ENCODE data around the gene APOL1.
"Not testable (repeated sequence)": the region's sequence is repeated elsewhere in the genome, so short reads cannot be mapped to it uniquely, and the experiment has no call there.

The APOL1 gene

DNA sequence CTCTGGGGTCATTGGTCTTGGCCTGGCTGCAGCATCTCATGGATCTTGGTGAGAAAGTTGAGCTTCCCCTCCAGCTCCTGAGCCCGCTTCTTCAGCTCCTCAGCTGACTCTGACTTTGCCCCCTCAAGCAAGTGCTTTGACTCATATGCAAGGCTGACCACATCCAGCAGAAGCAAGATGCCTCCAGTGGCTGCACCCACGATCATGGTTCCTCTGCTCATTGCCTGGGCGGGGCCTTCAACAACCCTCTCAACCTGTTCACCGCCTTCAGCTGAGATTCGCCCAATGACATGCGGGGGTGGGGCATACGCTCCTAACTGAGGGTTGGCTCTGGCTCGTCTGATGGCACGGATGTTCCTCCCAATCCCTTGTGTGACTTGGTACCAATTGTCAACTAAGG is 25.5 kb upstream of the APOL1 start:
- H3K4me2 ChIP-seq = no peak overlapping the region
- no peaks in the 10 kb centered on the region for H3K79me2 ChIP-seq (ENCODE audit: insufficient read depth, low read depth)
- H3K4me3 ChIP-seq (IDR thresholded peaks at IDR 0.05; ENCODE audit: insufficient read depth, low read depth, low read length) = no peak overlapping the region
- H3K27me3 ChIP-seq (ENCODE audit: insufficient read depth, low read depth) = no peaks in the 10 kb centered on the region
- H3K36me3 ChIP-seq (ENCODE audit: insufficient read depth) = no peaks in the 10 kb centered on the region
- TF ChIP-seq, protein P1, sequence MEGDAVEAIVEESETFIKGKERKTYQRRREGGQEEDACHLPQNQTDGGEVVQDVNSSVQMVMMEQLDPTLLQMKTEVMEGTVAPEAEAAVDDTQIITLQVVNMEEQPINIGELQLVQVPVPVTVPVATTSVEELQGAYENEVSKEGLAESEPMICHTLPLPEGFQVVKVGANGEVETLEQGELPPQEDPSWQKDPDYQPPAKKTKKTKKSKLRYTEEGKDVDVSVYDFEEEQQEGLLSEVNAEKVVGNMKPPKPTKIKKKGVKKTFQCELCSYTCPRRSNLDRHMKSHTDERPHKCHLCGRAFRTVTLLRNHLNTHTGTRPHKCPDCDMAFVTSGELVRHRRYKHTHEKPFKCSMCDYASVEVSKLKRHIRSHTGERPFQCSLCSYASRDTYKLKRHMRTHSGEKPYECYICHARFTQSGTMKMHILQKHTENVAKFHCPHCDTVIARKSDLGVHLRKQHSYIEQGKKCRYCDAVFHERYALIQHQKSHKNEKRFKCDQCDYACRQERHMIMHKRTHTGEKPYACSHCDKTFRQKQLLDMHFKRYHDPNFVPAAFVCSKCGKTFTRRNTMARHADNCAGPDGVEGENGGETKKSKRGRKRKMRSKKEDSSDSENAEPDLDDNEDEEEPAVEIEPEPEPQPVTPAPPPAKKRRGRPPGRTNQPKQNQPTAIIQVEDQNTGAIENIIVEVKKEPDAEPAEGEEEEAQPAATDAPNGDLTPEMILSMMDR (conservative IDR thresholded peaks at IDR 0.05; ENCODE audit: low read depth, low read length) = no peak
- H2AFZ ChIP-seq (ENCODE audit: low read depth) = no peak overlapping the region
- H3K27ac ChIP-seq = no peak overlapping the region
- peaks cover 5% of the 10 kb centered on the region for H3K4me1 ChIP-seq (ENCODE audit: low read depth, poor library complexity, severe bottlenecking)
- H3K9ac ChIP-seq = no peak overlapping the region
- no peaks in the 10 kb centered on the region for H4K20me1 ChIP-seq (ENCODE audit: insufficient read depth)

DNA sequence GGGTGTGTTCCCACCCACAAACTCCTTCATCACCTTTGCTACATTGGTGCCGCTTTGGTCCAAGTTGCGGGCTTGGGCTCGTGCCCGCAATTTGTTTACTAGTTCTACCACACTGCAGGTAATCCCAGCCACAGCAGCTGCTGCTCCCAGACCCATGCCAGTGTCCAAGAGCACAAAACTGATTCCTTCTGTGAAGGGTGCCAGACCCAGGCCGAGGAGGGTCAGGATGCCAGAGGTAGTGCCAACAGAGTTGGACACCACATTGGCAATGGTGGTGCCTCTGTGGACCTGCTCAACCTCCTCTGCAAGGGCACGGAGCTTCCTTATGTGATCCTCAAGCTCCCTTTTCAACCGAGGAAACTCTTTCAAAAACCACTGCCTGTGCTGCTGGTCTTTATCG is 25.1 kb upstream of the APOL1 start:
- Histone ChIP-seq H3K27me3 (ENCODE audit: insufficient read depth, low read depth) (no peaks in the 10 kb centered on the region), H3K9ac (no peak overlapping the region), H3K36me3 (ENCODE audit: insufficient read depth) (no peaks in the 10 kb centered on the region), H3K79me2 (ENCODE audit: insufficient read depth, low read depth) (no peaks in the 10 kb centered on the region), H2AFZ (ENCODE audit: low read depth) (no peak overlapping the region), H3K4me3 (IDR thresholded peaks at IDR 0.05; ENCODE audit: insufficient read depth, low read depth, low read length) (no peak overlapping the region), H3K4me2 (no peak overlapping the region), H3K27ac (no peak overlapping the region), H3K4me1 (ENCODE audit: low read depth, poor library complexity, severe bottlenecking) (peaks cover 3% of the 10 kb centered on the region), H4K20me1 (ENCODE audit: insufficient read depth) (no peaks in the 10 kb centered on the region)
- TF ChIP-seq, protein P1 (conservative IDR thresholded peaks at IDR 0.05; ENCODE audit: low read depth, low read length) = no peak

DNA sequence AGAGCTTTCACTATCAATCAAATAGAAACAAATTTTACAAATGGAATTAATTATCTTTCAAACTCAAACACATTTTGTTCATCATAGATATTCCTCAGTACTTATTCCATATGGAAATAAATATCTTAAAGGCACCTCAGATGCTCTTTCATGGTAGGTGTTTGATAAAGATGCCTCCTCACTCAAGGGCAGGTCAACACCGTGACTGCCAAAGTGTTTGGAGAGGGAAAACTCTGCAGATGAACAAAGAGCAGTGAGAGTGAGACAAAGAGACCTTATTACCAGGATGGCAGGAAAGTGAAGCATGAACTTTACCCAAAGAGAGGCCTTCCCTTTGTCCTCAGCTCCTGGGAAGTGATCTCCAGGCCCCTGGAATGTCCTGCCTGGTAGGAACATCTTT is 24.6 kb upstream of the APOL1 start:
- not testable (repeated sequence) for H3K9ac ChIP-seq; H3K79me2 ChIP-seq (ENCODE audit: insufficient read depth, low read depth); H3K4me3 ChIP-seq (IDR thresholded peaks at IDR 0.05; ENCODE audit: insufficient read depth, low read depth, low read length); H4K20me1 ChIP-seq (ENCODE audit: insufficient read depth); H3K4me1 ChIP-seq (ENCODE audit: low read depth, poor library complexity, severe bottlenecking); H3K4me2 ChIP-seq; H3K36me3 ChIP-seq (ENCODE audit: insufficient read depth); H3K27ac ChIP-seq; H3K27me3 ChIP-seq (ENCODE audit: insufficient read depth, low read depth); H2AFZ ChIP-seq (ENCODE audit: low read depth)

DNA sequence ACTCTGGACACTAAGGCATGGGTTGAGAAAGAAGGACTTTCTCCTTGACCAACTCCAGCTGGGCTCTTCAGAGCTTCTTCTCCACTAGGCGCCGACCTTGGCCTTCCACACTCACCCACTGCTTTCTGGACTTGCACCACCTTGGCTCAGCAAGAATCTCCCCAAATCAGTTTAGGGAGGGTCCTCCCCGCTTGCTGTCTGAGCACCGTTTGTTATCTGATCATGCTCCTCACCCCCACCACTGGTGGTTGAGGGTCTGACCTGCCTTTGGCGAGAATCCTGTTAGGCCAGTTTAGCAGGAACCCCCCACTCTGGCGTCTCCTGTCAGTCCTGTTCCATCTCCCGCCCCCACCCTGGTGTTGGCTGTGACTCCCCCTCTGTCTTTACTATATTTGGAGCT is 24.0 kb upstream of the APOL1 start:
- Histone ChIP-seq H3K4me2 (no peak overlapping the region), H3K27me3 (ENCODE audit: insufficient read depth, low read depth) (no peaks in the 10 kb centered on the region), H3K36me3 (ENCODE audit: insufficient read depth) (no peaks in the 10 kb centered on the region), H2AFZ (ENCODE audit: low read depth) (no peak overlapping the region), H3K4me1 (ENCODE audit: low read depth, poor library complexity, severe bottlenecking) (peaks cover 3% of the 10 kb centered on the region), H3K4me3 (IDR thresholded peaks at IDR 0.05; ENCODE audit: insufficient read depth, low read depth, low read length) (no peak overlapping the region), H3K79me2 (ENCODE audit: insufficient read depth, low read depth) (no peaks in the 10 kb centered on the region), H3K27ac (no peak overlapping the region), H3K9ac (no peak overlapping the region), H4K20me1 (ENCODE audit: insufficient read depth) (no peaks in the 10 kb centered on the region)
- TF ChIP-seq, protein P1 (conservative IDR thresholded peaks at IDR 0.05; ENCODE audit: low read depth, low read length) = no peak

DNA sequence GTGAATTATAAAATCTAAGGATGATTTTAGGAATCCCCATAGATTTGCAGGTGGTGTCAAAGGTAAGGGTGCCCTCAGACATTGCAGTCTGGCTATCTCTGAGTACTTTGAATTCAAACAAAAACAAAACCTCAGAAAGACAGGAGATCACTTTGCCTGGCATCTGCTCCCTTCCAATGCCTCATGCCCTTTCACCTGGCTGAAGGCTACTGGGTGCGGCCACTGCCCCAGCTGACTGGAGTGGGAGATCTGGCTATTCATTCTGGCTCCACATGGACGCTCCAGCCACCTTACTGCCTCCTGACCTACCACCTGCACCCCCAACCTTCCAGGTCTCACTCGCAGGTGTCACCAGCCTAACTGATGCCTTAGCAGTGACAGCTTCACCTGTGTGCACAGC is 23.3 kb upstream of the APOL1 start:
- H3K4me3 ChIP-seq (IDR thresholded peaks at IDR 0.05; ENCODE audit: insufficient read depth, low read depth, low read length); H4K20me1 ChIP-seq (ENCODE audit: insufficient read depth); H3K27me3 ChIP-seq (ENCODE audit: insufficient read depth, low read depth); H3K4me1 ChIP-seq (ENCODE audit: low read depth, poor library complexity, severe bottlenecking); H3K4me2 ChIP-seq; H3K27ac ChIP-seq; H3K36me3 ChIP-seq (ENCODE audit: insufficient read depth); H3K79me2 ChIP-seq (ENCODE audit: insufficient read depth, low read depth); H3K9ac ChIP-seq; H2AFZ ChIP-seq (ENCODE audit: low read depth): not testable (repeated sequence)

DNA sequence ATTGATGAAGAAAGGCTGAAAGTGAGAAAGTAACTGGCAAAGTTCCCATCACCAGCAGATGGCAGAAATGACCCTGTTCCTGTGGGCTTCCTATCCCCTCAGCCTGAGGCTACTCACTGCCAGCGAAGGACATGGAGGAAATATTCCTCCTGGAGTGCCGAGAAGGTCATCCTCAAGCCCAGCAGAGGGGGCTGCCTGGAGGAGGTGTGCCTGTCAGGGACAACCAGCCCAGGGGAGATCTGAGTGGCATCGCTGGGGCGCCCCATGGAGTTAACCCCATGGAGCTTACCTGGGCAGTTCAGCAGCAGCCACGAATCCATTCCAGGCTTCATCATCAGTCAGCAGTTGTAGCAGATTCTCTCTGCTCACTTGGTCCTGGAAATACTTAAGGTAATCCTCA is 21.9 kb upstream of the APOL1 start:
- H4K20me1 ChIP-seq (ENCODE audit: insufficient read depth); H3K9ac ChIP-seq; H3K27me3 ChIP-seq (ENCODE audit: insufficient read depth, low read depth); H3K36me3 ChIP-seq (ENCODE audit: insufficient read depth); H3K4me3 ChIP-seq (IDR thresholded peaks at IDR 0.05; ENCODE audit: insufficient read depth, low read depth, low read length); H2AFZ ChIP-seq (ENCODE audit: low read depth); H3K27ac ChIP-seq; H3K79me2 ChIP-seq (ENCODE audit: insufficient read depth, low read depth); H3K4me2 ChIP-seq: not testable (repeated sequence)
- H3K4me1 ChIP-seq (ENCODE audit: low read depth, poor library complexity, severe bottlenecking) = peaks cover 10% of the 10 kb centered on the region

Measured in KMS-11 (cell line).